HAP-1 (cell line): ENCODE data around the gene SHCBP1.
A peak's percentile ranks its signal among the peaks of the same experiment; 100 is the strongest.

Experiments
- DNase-seq, 2 experiments: peaks; one replicate each; pipeline ENCODE4 v3.0.0-alpha.2; 2016 to 2020; ENCODE audit warnings: low spot score in 2 of 2
- H3K27me3 ChIP-seq: fragments of 250-450 bp; sonication (Bioruptor Pico); 2 replicates; pipeline ENCODE4 v1.5.1; 2020; ENCODE audit warnings: low read depth, mild to moderate bottlenecking, moderate library complexity
- H3K36me3 ChIP-seq: fragments of 250-450 bp; sonication (Bioruptor Pico); replicated peaks from 2 replicates; pipeline ENCODE4 v1.5.1; 2020; ENCODE audit warnings: mild to moderate bottlenecking
- H3K4me1 ChIP-seq: fragments of 250-450 bp; sonication (Bioruptor Pico); 2 replicates; pipeline ENCODE4 v1.5.1; 2020; ENCODE audit warnings: mild to moderate bottlenecking
- H3K4me3 ChIP-seq: fragments of 250-450 bp; sonication (Bioruptor Pico); 2 replicates; pipeline ENCODE4 v1.5.1; 2020; ENCODE audit warnings: mild to moderate bottlenecking, moderate library complexity
- H3K9me3 ChIP-seq: fragments of 250-450 bp; sonication (Bioruptor Pico); 2 replicates; pipeline ENCODE4 v1.5.1; 2020; ENCODE audit warnings: mild to moderate bottlenecking, moderate library complexity
- in situ Hi-C: fragments of 300-500 bp; cut with MboI; formaldehyde crosslinking; loops from 3 replicates; pipeline ENCODE4 v1.14.3; 2020; ENCODE audit warnings: low sequenced_read_pairs, inconsistent platforms, mixed read lengths

Gene SHCBP1, protein sequence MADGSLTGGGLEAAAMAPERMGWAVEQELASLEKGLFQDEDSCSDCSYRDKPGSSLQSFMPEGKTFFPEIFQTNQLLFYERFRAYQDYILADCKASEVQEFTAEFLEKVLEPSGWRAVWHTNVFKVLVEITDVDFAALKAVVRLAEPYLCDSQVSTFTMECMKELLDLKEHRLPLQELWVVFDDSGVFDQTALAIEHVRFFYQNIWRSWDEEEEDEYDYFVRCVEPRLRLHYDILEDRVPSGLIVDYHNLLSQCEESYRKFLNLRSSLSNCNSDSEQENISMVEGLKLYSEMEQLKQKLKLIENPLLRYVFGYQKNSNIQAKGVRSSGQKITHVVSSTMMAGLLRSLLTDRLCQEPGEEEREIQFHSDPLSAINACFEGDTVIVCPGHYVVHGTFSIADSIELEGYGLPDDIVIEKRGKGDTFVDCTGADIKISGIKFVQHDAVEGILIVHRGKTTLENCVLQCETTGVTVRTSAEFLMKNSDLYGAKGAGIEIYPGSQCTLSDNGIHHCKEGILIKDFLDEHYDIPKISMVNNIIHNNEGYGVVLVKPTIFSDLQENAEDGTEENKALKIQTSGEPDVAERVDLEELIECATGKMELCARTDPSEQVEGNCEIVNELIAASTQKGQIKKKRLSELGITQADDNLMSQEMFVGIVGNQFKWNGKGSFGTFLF

DNA sequence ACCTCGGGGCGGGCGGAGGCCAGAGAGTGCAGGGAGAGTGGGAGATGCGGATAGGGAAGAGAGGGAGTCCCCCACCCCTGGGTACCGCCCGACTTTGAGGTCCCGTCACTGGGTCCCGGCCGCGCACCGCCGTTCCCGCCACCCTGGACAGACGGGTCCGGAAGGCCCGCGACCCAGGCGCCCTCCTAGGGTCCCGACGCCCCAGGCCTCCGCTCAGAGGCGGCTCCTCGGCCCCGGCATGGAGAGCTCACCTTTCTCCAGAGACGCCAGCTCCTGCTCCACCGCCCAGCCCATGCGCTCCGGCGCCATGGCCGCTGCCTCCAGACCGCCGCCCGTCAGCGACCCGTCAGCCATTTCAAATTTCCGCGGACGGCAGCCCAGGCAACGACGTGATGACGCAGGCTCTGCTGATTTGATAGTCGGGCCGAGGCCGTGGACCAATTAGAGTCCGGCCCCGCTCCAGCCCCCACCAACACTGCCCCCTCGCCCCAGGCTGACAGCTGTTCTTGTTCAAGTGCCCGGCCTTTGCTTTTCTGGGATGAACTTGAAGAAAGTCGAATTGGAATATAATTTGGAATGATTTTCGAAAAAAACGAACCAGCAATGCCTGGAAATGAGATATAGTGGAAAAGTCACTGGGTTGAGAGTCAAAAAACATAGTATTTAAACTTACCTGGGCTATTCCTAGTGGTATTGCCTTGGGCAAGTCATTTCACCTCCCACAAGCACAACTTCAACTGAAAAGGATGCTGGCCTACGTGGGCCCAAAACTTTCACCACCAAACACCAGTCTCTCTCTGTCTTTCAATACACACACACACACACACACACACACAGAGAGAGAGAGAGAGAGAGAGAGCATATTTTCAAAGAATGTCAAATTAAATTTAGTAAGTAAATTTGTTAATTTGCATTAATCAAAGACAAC lies at the start of gene SHCBP1:
TSS of gene SHCBP1 (minus strand) at position 374 of the 928 bp plus-strand sequence. CDS start at position 354, 20 bp downstream.
- H3K4me3 ChIP-seq, result peak within 1 kb of the TSS; percentile 96

DNA sequence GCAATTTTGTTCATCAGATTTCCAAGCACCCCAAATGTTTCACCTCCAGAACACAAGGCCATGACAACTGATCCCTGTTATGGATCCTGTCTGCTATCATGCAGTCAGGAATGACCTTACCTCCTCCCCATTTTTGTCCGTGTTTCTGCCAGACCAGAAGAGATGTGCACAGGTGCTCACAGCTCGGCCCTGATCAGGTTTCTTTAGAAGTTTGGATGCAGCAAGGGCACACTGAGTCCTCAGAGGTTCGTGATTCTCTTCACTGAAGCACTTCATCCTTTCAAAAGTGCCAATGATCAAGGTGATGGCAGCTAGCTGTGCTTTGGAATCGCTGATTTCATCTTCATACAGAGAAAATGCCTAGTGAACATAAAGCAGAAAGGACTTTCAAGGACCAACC lies 40.9 kb upstream of the SHCBP1 start:
- Histone ChIP-seq H3K4me1 (no peaks in the 10 kb centered on the region), H3K4me3 (no peak overlapping the region), H3K27me3 (no peaks in the 10 kb centered on the region), H3K9me3 (no peaks in the 10 kb centered on the region), H3K36me3 (peaks cover 45% of the 10 kb centered on the region)
- DNase-seq, result no peak
- in situ Hi-C loops, result no loop called here

More for the DNA sequence above, at the start of gene SHCBP1:
- in situ Hi-C loops, result no loop called here
- Histone ChIP-seq H3K4me1 (peaks cover 20% of the 10 kb centered on the region), H3K27me3 (no peaks in the 10 kb centered on the region), H3K36me3 (peaks cover 29% of the 10 kb centered on the region), H3K9me3 (no peaks in the 10 kb centered on the region)
- peak; percentile 90 to 96 for DNase-seq

DNA sequence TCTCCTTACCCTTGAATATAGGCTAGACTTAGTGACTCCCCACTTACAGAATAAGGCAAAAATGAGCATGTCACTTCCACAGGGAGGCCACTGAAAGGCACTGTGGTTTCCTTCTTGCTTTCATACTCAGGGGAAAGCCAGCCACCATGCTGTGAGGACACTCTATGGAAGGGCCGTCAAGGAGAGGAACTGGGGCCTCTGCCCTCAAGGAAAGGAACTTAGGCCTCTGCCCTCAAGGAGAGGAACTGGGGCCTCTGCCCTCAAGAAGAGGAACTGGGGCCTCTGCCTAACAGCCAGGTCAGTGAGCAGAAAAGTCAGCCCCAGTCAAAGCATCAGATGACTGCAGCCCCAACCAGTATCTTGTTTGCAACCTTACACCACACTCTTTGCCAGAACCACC lies 37.7 kb upstream of the SHCBP1 start:
- no peaks in the 10 kb centered on the region for H3K9me3 ChIP-seq
- no peak for DNase-seq
- in situ Hi-C loops, result no loop called here
- H3K27me3 ChIP-seq, result no peaks in the 10 kb centered on the region
- peaks cover 33% of the 10 kb centered on the region for H3K36me3 ChIP-seq
- no peak overlapping the region for H3K4me3 ChIP-seq
- no peaks in the 10 kb centered on the region for H3K4me1 ChIP-seq

DNA sequence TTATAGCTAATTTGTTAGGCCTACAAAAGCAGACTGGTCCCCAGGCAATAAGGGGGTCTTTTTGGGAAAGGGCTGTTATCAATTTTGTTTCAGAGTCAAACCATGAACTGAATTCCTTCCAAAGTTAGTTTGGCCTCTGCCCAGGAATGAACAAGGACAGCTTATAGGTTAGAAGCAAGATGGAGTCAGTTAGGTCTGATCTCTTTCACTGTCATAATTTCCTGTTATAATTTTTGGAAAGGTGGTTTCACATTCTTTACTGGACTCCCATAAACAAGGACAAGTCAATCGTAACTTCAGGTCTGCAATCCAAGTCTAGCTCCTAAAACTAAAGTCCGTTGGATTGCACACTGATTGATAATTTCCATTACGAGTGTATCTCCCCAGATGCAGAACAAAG lies 30.1 kb upstream of the SHCBP1 start:
- Histone ChIP-seq H3K4me1 (no peaks in the 10 kb centered on the region), H3K9me3 (no peaks in the 10 kb centered on the region), H3K4me3 (no peak overlapping the region), H3K27me3 (no peaks in the 10 kb centered on the region), H3K36me3 (no peaks in the 10 kb centered on the region)
- in situ Hi-C loops, result no loop called here
- DNase-seq, result no peak

DNA sequence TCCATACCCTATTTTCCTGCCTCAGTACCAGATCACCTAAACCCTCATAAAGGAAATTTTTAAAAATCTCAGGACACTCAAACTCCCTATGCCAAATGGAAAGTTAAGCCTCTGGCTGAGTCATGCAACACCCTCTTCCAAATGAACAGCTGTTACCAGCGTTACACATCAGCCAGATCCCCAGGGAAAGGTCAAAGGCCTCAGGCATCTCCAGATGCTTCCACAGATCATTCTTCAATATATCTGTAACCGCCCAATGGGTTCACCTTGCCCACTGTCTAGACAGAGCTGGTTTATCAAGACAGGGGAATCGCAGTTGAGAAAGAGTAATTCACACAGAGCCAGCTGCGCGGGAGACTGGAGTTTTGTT lies 29.1 kb upstream of the SHCBP1 start:
- DNase-seq, result no peak
- Histone ChIP-seq H3K9me3 (no peaks in the 10 kb centered on the region), H3K4me3 (no peak overlapping the region), H3K36me3 (no peaks in the 10 kb centered on the region), H3K27me3 (no peaks in the 10 kb centered on the region), H3K4me1 (no peaks in the 10 kb centered on the region)
- in situ Hi-C loops, result no loop called here

DNA sequence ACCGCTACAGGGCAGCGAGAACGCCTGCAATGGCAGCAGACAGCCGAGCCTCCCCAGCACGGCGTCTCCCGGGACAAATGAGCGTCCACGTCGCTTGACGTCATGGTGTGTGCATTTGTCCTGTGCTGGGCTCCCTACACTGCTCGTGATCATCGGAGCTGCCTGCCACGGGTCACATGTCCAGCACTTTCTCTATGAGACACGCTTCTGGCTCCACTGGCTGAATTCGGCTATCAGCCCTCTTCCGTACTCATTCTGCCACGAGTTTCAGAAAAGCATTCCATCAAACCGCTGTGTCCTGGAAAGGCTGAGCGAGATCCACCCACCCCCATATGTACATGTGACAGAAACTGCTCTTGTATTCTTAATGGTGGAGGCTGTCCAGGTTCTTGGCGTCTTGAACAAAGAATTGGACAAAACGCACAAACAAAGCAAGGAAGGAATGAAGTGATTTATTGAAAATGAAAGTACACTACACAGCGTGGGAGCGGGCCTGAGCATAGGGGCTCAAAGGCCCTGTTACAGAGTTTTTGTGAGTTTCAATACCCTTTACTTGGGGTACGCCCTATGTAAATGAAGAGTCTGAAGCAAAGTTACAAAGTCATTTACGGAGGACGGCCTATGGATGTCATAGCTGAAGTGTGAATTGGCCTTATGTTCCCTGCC lies 28.5 kb upstream of the SHCBP1 start:
- Histone ChIP-seq H3K9me3 (peaks cover 2% of the 10 kb centered on the region; the same call in 1 of the 2 replicates), H3K27me3 (no peaks in the 10 kb centered on the region), H3K4me3 (no peak overlapping the region), H3K36me3 (no peaks in the 10 kb centered on the region), H3K4me1 (no peaks in the 10 kb centered on the region)
- in situ Hi-C loops, result no loop called here
- DNase-seq, result no peak

DNA sequence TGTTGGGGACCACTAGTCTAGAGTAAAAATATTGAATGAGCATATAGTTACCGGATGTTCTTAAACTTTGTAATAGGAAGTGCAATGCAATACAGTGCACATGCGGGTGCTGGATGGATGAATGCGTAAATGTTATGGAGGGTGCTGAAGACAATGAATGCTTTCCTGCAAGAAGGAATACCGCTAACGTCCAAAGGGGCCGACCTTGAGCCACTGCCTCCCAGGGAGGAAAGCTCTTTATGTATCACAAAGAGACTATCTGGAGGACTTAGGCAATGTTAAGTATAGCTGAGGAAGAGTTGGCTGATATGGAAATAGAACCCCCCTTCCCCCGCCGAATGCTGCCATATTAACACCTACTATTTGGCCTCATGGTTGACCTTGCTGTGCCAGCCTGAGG lies 27.5 kb upstream of the SHCBP1 start:
- DNase-seq, result peak in 1 of 2 experiments; percentile 28
- H3K27me3 ChIP-seq, result no peaks in the 10 kb centered on the region
- in situ Hi-C loops, result no loop called here

DNA sequence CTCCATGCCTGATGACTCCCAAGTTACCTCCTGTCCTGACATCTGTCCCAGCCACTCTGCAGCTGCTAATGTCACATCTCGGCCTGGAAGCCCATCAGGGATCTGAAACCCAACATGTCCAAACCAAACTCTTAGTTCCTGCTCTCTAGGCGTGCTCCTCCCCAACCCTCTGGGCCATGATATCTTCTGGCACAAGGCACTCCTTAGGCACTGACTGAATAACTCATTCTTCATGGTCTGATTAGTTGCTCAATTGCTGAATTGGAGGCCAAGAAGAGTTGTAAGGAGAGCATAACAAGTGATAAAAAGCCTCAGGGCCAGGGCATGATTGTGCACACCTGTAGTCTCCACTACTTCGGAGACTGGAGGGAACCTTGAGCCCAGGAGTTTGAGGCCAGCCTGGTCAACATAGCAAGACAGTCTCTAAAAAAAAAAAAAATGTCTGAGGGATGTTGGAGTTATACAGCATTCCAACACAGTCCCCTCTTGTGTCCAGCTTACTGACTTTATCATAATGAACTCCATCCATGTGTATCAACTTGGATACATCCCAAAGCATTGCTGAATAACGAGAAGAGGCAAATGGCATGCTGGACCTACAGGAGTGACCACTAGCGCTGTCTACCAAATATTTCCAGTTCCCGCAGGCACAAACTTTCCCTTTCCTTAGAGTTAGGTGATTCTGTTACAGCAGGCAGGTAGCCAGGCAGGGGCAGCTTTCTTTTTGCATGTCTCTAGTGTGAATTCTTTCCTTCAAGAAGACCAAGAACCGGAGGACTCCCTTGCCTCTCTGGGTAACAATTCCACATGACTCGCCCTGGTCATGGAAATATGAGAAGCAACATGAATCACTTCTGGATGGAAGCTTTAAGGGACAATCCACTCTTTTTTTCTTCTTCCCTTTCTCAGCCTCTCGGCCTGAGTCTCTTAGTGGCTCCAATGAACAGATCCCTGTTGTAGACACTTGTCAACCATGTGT lies 18.1 kb upstream of the SHCBP1 start:
- H3K9me3 ChIP-seq, result no peaks in the 10 kb centered on the region
- DNase-seq, result no peak
- in situ Hi-C loops, result no loop called here
- H3K27me3 ChIP-seq, result peaks cover 3% of the 10 kb centered on the region; the same call in 1 of the 2 replicates
- H3K4me1 ChIP-seq, result no peaks in the 10 kb centered on the region
- no peaks in the 10 kb centered on the region for H3K36me3 ChIP-seq
- no peak overlapping the region for H3K4me3 ChIP-seq

More for the DNA sequence above, 27.5 kb upstream of the SHCBP1 start:
- H3K4me1 ChIP-seq, result no peaks in the 10 kb centered on the region
- peaks cover 2% of the 10 kb centered on the region; the same call in 1 of the 2 replicates for H3K9me3 ChIP-seq
- no peaks in the 10 kb centered on the region for H3K36me3 ChIP-seq
- H3K4me3 ChIP-seq, result no peak overlapping the region

DNA sequence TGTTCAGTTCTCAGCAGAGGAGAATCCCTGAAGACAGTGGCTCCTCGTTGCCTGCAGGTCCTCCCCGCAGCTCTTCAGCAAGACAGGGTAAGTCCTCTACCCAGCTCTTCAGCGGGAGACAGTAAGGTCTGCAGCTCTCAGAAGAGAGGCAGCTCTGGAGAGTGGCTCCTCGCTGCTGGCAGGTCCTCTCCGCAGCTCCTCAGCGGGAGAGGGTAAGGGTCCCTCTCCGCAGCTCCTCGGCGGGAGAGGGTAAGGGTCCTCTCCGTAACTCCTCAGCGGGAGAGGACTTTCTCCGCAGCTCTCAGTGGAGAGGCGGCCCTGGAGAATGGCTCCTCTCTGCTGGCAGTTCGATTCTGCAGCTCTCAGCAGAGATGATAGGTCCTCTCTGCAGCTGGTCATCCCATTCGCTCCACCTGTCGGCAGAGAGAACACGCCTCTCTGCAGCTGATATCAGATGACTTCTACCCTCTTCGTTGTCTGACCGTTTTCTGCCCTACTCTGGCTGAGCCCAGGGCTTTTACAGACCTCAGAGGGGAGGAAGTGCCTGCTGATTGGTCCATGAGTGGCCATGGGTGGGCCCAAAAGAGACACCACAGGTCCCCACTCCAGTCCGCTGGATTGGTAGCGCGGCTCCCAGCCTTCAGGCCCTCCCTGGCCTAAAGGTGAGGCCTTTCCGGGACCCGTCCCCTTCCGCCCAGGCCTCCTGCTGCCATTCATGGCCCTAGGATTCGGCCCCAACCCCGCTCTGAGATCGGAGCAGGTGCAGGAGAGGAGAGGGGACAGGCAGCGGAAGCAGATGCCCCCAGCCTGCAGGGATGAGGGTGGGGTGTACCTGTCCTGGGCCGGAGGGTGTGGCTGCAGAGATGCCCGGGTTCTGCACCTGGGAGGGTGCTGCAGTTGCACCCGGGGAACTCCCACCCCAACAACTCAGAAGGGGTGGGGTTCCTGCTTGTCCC lies 11.9 kb upstream of the SHCBP1 start:
- in situ Hi-C loops, result no loop called here
- no peak for DNase-seq
- Histone ChIP-seq H3K36me3 (no peaks in the 10 kb centered on the region), H3K4me1 (peaks cover 7% of the 10 kb centered on the region; the same call in 1 of the 2 replicates), H3K4me3 (no peak overlapping the region), H3K9me3 (no peaks in the 10 kb centered on the region), H3K27me3 (peaks cover 3% of the 10 kb centered on the region; the same call in 1 of the 2 replicates)

DNA sequence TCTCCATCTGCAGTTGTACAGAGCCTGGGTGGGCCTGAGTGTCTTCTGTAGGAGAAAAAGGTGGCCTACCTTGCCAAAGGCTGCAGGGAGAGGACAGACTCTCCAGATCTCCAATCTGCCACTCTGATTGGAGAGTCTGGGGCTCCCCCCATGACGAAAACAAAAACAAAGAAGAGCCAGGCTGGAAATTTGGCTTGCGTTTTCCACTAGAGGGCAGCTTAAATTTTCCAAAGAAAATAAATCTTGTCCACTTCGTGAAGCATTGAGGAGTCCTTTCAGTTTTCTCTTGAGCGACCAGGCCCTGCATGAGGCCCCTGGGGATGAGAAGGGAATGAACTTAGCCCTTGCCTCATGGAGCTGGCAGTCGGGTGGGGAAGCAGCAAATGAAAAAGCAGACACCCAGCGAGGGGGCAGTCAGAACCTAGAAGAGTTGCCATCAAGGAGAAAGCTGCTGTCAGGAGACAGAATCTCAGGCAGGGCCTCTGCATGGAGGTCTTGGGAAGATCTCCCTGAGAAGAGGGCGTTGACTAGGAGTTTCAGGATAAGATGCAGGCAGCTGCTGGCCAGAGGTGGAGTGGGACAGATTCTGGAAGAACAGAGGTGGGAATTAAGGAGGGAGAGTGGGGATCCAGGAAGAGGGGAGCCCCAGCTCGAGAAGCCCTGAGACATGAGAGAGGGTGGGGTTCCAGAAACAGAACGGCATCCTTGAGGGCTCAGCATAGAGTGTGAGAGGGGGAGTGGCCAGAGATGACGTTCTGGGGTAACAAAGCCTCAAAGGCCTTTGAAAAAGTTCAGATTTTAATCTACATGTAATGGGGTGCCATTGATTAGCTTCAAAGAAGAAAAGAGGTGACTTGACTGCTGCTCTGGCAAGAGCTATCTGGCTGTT lies 8.4 kb upstream of the SHCBP1 start:
- H3K4me1 ChIP-seq, result peaks cover 7% of the 10 kb centered on the region; the same call in 1 of the 2 replicates
- no peaks in the 10 kb centered on the region for H3K9me3 ChIP-seq
- DNase-seq, result peak; percentile 57 to 58
- no peaks in the 10 kb centered on the region for H3K27me3 ChIP-seq
- no peak overlapping the region for H3K4me3 ChIP-seq
- no peaks in the 10 kb centered on the region for H3K36me3 ChIP-seq
- in situ Hi-C loops, result no loop called here

DNA sequence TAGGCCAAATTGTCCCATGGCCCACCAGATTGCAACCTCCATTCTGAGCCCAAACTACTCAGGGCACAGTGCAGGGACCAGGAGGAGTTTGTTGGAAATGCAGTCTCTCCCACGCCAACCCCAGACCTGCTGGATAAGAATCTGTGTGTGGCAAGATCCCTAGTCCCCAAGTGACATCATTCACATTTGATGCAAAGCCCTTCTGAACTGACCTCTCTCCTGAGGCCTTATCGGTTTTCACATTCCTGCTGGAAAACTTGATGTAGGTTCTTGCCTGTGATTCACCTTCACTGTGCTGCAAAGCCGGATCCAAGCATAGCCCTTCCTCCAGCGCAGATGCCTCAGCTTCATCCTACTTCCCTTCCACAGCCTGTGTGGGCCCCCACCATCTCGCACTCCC lies 6.6 kb upstream of the SHCBP1 start:
- H3K4me3 ChIP-seq, result no peak overlapping the region
- no peaks in the 10 kb centered on the region for H3K27me3 ChIP-seq
- H3K4me1 ChIP-seq, result peaks cover 7% of the 10 kb centered on the region; the same call in 1 of the 2 replicates
- H3K9me3 ChIP-seq, result no peaks in the 10 kb centered on the region
- in situ Hi-C loops, result no loop called here
- DNase-seq, result no peak
- H3K36me3 ChIP-seq, result no peaks in the 10 kb centered on the region
